ENCODE data around the gene GALNTL6.

GRCh38 chr4:172095161-172095560 lies 282.0 kb downstream of the GALNTL6 start:
- no peak for TF ChIP-seq POLR2A (IDR thresholded peaks at IDR 0.05; ENCODE audit: low read length)
- TF ChIP-seq GATA1 (IDR thresholded peaks at IDR 0.05; ENCODE audit: low read depth, low read length), result no peak
